Hepatocyte (in vitro differentiated cells): ENCODE results near the gene ADCY4. TPM values are rescaled to one million over a fixed set of nuclear protein-coding genes. Genes with fewer than 3 reads are reported as not detected.

Experiments
- DNase-seq: peaks from one replicate; pipeline ENCODE4 v3.0.0-alpha.2; 2016; ENCODE audit warnings: low spot score
- H2AFZ ChIP-seq: fragments of 200-600 bp; sonication (generic); 2 replicates; pipeline ENCODE4 v1.6.0; 2016; ENCODE audit warnings: antibody characterized with exemption, mild to moderate bottlenecking
- H3K27ac ChIP-seq: fragments of 200-600 bp; sonication (generic); 2 replicates; pipeline ENCODE4 v1.5.1; 2016; ENCODE audit warnings: mild to moderate bottlenecking
- H3K27me3 ChIP-seq: fragments of 200-600 bp; sonication (generic); 2 replicates; pipeline ENCODE4 v1.6.1; 2016
- H3K36me3 ChIP-seq: fragments of 200-600 bp; sonication (generic); replicated peaks from 2 replicates; pipeline ENCODE4 v1.5.1; 2016; ENCODE audit warnings: low read depth; ENCODE audit not compliant: insufficient read depth
- H3K4me1 ChIP-seq: fragments of 200-600 bp; sonication (generic); 2 replicates; pipeline ENCODE4 v1.5.1; 2016; ENCODE audit warnings: mild to moderate bottlenecking, moderate library complexity; ENCODE audit not compliant: insufficient read depth
- H3K4me2 ChIP-seq: fragments of 200-600 bp; sonication (generic); 2 replicates; pipeline ENCODE4 v1.6.0; 2016
- H3K4me3 ChIP-seq: fragments of 200-600 bp; sonication (generic); 2 replicates; pipeline ENCODE4 v1.5.1; 2016; ENCODE audit warnings: mild to moderate bottlenecking
- H3K79me2 ChIP-seq: fragments of 200-600 bp; sonication (generic); 2 replicates; pipeline ENCODE4 v1.6.0; 2017; ENCODE audit warnings: mild to moderate bottlenecking
- H3K9me2 ChIP-seq: fragments of 200-600 bp; sonication (generic); replicated peaks from 2 replicates; pipeline ENCODE4 v1.6.0; 2017; ENCODE audit warnings: mild to moderate bottlenecking; ENCODE audit not compliant: insufficient read depth
- H3K9me3 ChIP-seq: fragments of 200-600 bp; sonication (generic); 2 replicates; pipeline ENCODE4 v1.5.1; 2016; ENCODE audit warnings: low read depth, mild to moderate bottlenecking
- H4K20me1 ChIP-seq: fragments of 200-600 bp; sonication (generic); 2 replicates; pipeline ENCODE4 v1.6.0; 2016; ENCODE audit warnings: mild to moderate bottlenecking; ENCODE audit not compliant: insufficient read depth, poor library complexity, severe bottlenecking
- CTCF ChIP-seq: fragments of 200-600 bp; sonication (generic); IDR thresholded peaks from 2 replicates; pipeline ENCODE4 v1.5.1; 2016; ENCODE audit warnings: antibody characterized with exemption, mild to moderate bottlenecking; ENCODE audit not compliant: poor library complexity
- EZH2 ChIP-seq: fragments of 200-600 bp; sonication (generic); IDR thresholded peaks from 2 replicates; pipeline ENCODE4 v1.6.1; 2016; ENCODE audit warnings: antibody characterized with exemption, mild to moderate bottlenecking, borderline replicate concordance
- EZH2phosphoT487 ChIP-seq: fragments of 200-600 bp; sonication (generic); IDR thresholded peaks from one replicate; pipeline ENCODE4 v1.6.1; 2018; ENCODE audit warnings: antibody characterized with exemption, mild to moderate bottlenecking, low read depth, moderate library complexity; ENCODE audit not compliant: unreplicated experiment, severe bottlenecking
- WGBS: methylation state at CpG from one replicate; pipeline ENCODE4 v1.1.6; 2016; ENCODE audit warnings: low lambda C conversion rate; ENCODE audit errors: missing lambda C conversion rate; 5-methylcytosine and 5-hydroxymethylcytosine counted together
- polyA plus RNA-seq: library from polyadenylated mRNA; unstranded; fragments of >200 nt; fragmentation: Nextera tagmentation; extraction: Ambion mirVana; gene quantifications from 2 replicates; pipeline ENCODE4 v1.2.1, GENCODE V29; 2016
- total RNA-seq: library from RNA; depleted of rRNA; stranded (reverse); fragments of >200 nt; gene quantifications from 2 replicates; pipeline ENCODE4 v1.2.3, GENCODE V29; 2014

The ADCY4 gene
- total and polyA plus RNA-seq, 2 experiments from 2014 or later, result 0.63 to 1.3 TPM

GRCh38 chr14:24362241-24362960 lies 27.5 kb upstream of the ADCY4 start:
- WGBS, result 41% methylated on average over 2 of the region's 2 CpGs

DNA sequence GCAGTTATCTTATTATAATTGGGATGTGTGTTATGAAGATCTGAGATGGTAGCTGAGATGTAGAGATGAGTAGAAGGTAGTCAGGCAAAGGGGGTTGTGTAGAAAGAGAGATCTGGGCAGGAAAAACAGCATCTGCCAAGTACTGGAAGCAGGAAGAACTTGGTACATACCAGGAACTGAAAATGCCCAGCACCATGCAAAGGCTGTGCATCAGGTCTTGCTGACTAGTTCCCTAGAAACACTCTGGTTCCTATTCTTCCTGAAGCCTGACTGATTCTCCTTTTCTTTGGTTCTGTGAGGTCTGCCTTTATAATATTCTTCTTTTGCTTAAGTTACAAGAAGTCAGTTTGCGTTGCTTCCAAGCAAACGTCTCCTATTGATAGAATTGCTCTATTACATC lies 26.5 kb upstream of the ADCY4 start:
- Histone ChIP-seq H3K4me1 (peaks cover 7% of the 10 kb centered on the region), H3K9me2 (no peaks in the 10 kb centered on the region), H3K27ac (no peak overlapping the region), H4K20me1 (no peaks in the 10 kb centered on the region), H3K79me2 (no peaks in the 10 kb centered on the region), H3K9me3 (no peaks in the 10 kb centered on the region), H2AFZ (no peak overlapping the region), H3K4me2 (no peak overlapping the region), H3K4me3 (no peak overlapping the region), H3K36me3 (no peaks in the 10 kb centered on the region), H3K27me3 (no peaks in the 10 kb centered on the region)
- no peak for DNase-seq
- 79% methylated on average over 2 of the region's 2 CpGs for WGBS
- TF ChIP-seq EZH2phosphoT487, result no peak
- TF ChIP-seq CTCF, result no peak

More at GRCh38 chr14:24362241-24362960, 27.5 kb upstream of the ADCY4 start:
- peaks cover 7% of the 10 kb centered on the region for H3K4me1 ChIP-seq
- DNase-seq, result no peak
- no peaks in the 10 kb centered on the region for H3K79me2 ChIP-seq
- no peaks in the 10 kb centered on the region for H3K9me3 ChIP-seq
- TF ChIP-seq EZH2phosphoT487 (no peak), EZH2 (no peak), CTCF (no peak)
- no peaks in the 10 kb centered on the region for H3K36me3 ChIP-seq
- no peak overlapping the region for H3K4me3 ChIP-seq
- H3K27ac ChIP-seq, result no peak overlapping the region
- H2AFZ ChIP-seq, result no peak overlapping the region
- no peak overlapping the region for H3K4me2 ChIP-seq
- H4K20me1 ChIP-seq, result no peaks in the 10 kb centered on the region
- H3K27me3 ChIP-seq, result no peaks in the 10 kb centered on the region
- no peaks in the 10 kb centered on the region for H3K9me2 ChIP-seq

DNA sequence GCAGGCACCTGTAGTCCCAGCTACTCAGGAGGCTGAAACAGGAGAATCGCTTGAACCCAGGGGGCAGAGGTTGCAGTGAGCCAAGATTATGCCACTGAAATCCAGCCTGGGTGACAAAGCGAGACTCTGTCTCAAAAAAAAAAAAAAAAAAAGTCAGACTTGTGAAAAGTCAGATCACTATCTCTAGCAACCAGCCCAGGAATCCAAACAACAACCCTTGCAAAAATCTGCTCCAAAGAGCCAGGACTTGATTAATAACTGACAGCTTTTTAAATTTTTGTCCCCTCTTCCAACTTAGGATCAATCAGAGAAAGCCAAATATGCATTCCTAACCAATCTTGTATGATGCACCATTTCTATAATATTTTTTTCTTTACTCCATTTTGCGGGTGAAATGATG lies 25.4 kb upstream of the ADCY4 start:
- TF ChIP-seq EZH2phosphoT487 (no peak), CTCF (no peak), EZH2 (no peak)
- 89% methylated on average over 3 of the region's 3 CpGs for WGBS

More for the DNA sequence above, 25.4 kb upstream of the ADCY4 start:
- no peak for DNase-seq
- H3K27me3 ChIP-seq, result no peaks in the 10 kb centered on the region
- H3K36me3 ChIP-seq, result no peaks in the 10 kb centered on the region
- peaks cover 5% of the 10 kb centered on the region for H3K4me1 ChIP-seq
- no peaks in the 10 kb centered on the region for H3K9me3 ChIP-seq
- no peak overlapping the region for H3K4me3 ChIP-seq
- H3K27ac ChIP-seq, result no peak overlapping the region
- no peaks in the 10 kb centered on the region for H4K20me1 ChIP-seq
- no peak overlapping the region for H2AFZ ChIP-seq
- no peaks in the 10 kb centered on the region for H3K9me2 ChIP-seq
- no peak overlapping the region for H3K4me2 ChIP-seq
- no peaks in the 10 kb centered on the region for H3K79me2 ChIP-seq
